Stimulated activated CD8-positive, alpha-beta memory T cell treated with anti-CD3 and anti-CD28 coated beads, Interleukin-7, amount 100 ng/mL, for 4 hours (primary cell): Measurements from ENCODE around the gene TRPV3.

Source experiments
- DNase-seq, 2 donors: peaks; one replicate each; pipeline ENCODE4 v3.0.0-alpha.2; 2020; ENCODE audit warnings: low read depth in 2 of 2

The TRPV3 gene

GRCh38 chr17:3546521-3546920, 11.1 kb downstream of the TRPV3 start:
- DNase-seq: no peak

DNA sequence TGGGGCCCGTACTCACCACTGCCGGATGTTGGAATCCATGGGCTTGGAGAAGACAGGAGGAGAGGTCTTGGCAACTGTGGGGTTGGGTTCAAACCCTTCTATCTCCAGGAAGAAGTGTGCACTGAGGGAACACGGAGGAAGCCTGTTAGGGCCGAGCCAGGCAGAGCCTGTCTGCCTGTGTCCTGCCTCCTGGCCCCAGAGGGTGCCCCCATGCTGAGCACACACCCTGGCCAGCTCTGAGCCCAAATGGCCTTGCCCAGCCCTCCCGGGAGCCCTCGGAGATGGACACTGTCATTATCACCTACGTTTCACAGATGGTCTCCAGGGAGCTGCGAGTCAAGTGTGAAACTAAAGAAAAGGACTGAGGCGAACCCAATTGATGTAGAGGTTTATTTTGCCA, 12.5 kb downstream of the TRPV3 start:
- DNase-seq: no peak

DNA sequence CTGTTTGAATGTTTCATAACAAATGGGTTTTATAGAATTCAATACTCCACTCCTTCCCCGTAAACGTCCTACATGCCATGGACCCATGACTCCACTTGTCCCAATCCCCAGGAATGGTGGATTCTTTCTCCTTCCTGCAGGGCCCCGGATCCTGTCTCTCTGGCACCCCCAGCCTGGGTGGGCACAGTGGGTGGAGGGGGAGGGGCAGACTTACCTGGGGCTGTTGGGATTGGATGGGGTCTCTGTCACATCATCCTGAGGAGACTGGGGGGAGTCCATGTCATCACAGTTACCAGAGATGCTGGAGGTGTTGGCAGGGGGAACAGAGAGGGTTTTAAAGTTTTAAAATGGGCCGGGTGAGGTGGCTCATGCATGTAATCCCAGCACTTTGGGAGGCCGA, 13.2 kb downstream of the TRPV3 start:
- no peak for DNase-seq

DNA sequence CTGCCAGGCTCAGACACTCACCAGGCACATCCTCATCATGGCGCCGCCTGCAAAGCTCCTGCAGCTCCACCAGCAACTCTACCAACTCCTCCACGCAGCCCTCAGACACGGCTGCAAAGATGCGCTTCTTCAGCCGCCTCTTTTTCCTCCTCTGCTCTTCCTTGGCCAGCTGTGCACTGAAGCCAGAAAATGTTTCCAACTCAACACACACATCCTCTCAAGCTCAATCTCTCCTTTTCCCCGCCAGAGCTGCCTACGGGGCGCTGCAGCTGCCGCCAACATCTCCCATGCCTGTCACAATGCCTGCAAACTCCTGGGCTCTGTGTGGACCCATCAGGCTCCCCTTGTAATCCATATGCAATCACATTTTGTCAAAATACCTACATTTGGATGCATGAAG, 14.2 kb downstream of the TRPV3 start:
- DNase-seq: no peak

DNA sequence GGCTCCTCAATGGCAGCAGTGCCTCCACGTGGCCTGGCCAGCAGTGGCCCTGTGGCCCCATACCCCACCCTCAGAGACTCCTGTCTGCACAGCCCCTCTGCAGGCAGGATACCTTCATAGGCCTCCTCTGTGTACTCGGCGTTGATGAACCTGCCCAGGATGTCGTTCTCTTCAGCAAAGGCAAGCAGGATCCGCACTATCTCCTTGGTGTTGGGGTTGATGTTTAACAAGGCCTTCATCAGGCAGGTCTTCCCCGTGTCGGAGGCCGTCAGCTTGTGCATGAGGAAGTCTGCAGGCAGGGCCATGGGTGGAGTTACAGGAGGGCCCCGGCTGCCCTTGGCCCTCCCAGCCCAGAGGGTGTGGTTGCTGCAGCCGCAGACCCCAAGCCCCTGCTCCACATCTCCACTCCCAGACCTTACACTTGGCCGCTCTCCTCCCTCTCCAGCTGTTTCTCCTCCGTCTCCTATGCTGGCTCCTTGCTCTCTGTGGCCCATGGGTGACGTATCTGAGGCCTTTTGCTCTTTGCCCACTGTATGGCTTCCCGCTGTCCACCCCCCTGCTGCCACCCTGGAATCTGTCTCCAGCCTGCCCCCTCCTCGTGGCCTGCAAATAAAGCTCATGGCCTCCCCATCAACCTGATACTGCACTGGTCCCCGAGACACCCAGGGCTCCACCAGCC, 15.1 kb downstream of the TRPV3 start:
- no peak for DNase-seq

- no peak for DNase-seq
These were observed 17.6 kb downstream of the TRPV3 start for GRCh38 chr17:3539881-3540540.

- DNase-seq: no peak
These were observed 20.9 kb downstream of the TRPV3 start for GRCh38 chr17:3536716-3537115.

DNA sequence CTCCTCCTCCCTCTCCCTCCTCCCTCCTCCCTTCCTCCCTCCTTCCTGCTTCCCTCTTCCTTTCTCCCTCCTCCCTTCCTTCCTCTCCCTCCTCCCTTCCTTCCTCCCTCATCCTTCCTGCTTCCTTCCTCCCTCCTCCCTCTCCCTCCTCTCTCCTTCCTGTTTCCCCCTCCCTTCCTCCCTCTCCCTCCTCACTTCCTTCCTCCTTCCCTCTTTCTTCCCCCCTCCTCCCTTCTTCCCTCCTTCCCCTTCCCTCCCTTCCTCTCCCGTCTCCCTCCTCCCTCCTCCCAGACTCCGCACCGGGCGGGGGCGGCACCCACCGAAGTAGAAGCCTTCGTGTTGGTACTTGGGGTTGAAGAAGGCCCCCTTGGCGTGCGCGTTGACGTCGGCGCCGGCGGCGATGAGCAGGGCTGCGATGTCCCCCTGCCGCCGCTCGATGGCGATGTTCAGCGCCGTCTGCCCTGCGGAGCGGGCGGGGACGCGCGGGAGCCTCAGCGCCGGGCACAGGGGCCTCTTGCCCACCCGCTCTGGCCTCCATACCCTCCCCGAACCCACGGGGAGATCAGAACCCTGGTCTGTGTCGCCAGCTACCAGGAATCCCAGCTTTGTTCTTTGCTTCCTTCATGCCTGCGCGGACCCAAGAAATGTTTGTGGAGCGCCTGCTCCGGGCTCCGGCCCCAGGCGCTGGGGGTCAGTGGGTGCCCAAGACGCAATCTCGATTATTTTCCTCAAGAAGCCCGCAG, 22.2 kb downstream of the TRPV3 start:
- peak; percentile 18 to 30 for DNase-seq

DNA sequence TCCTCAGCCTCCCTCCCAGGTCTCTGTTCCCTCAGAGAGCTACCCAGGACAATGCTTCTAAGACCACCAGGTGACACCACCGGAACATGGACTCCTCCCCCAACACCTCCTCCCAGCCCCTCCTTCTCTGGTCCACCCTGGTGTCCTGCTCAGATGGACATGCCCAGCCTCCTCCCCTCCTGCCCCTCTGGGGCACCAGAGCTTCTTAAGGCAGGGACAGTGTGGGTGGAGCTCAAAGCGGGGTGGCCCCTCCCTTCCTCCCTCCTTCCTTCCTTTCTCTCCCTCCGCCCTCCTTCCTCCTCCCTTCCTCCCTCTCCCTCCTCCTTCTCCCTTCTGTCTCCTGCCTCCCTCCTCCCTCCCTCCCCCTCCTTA, 22.7 kb downstream of the TRPV3 start:
- DNase-seq: no peak

DNA sequence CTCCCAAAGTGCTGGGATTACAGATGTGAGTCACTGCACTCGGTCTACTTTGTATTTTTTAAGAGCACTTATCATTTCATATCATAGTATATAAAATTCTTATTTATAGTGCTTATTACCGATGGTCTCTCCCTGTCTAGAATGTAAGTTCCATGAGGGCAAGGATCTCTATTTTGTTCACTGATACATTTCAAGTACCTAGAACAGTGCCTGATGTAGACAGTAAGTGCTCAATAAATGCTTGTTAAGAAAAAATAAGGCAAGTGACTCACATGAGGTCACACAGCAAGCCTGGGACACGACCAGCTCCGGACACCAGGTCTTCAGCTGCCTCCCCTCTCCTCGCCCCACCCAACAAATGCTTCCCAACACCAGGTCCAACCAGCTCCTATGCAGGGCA, 23.9 kb downstream of the TRPV3 start:
- no peak for DNase-seq

DNA sequence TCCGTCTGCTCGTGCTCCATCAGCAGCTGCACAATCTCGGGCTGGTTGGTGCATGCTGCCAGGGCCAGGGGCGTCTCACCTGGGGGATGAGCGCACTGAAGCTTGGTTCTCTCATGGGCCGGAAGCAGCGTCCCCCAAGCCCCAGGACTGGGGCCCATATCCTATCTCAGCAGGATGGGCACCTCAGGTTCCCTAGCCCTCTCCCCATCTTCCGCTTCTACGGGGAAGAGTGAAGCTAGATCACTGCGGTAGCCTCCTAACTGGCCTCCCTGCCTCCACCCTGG, 24.8 kb downstream of the TRPV3 start:
- DNase-seq: no peak

DNA sequence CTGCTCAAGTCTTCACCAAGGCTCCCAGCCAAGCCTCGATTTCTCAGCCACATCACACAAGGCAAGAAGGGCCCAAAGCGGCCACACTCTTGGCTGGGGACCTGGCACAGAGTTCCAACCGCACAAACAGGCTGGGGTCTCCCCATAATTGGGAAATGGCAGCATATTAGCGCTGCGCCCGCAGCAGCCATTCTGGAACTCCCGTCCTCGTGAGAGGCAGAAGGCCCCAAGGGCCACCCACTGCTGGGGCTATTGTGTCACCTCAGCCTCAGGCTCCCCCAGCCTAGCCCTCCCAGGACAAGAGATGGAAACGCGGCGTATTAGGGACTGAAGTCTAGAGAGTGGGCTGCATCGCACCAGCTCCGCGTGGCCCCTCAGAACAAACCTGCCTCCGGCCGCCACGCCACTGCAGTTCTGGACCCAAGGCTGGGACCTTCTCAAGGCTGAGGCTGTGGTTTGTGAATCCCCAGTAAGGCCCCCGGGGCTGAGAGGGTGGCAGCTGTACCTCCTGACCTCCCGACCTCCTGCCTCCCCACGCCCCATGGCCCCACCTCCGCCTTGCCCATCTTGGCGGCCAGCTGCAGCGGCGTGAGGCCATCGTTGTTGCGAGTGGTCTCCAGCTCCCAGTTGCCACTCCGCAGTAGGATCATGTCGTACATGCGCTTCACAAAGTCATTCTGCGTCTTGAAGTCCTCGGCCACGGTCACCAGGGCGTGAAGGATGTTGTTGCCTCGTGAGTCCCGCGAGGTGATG, 25.3 kb downstream of the TRPV3 start:
- DNase-seq: no peak

- no peak for DNase-seq
These were observed 26.1 kb downstream of the TRPV3 start for GRCh38 chr17:3531266-3532101.

- no peak for DNase-seq
These were observed 27.5 kb downstream of the TRPV3 start for GRCh38 chr17:3529817-3530741.

- DNase-seq: no peak
These were observed 28.6 kb downstream of the TRPV3 start for GRCh38 chr17:3528880-3529511.

DNA sequence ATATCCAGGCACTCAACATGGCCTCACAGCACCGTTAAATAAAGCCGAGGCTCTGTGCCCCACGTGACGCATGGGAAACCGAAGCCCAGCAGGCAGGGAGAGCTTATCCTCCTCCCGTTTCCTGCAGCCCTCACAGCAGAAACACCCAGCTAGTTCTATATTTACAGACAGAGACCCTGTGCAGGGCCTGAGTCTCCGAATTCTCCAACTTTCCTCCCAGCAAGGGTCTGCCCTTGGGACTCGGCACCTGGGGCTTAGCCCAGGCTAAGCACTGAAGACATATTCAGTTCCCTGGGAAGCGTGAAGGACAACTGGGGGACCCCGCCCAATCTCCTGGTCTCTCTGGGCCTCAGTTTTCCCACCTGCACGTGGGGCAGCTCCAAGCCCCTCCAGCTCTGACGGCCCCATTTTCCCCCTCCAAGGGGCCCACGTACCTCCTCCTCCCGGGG, 29.2 kb downstream of the TRPV3 start:
- DNase-seq: no peak

DNA sequence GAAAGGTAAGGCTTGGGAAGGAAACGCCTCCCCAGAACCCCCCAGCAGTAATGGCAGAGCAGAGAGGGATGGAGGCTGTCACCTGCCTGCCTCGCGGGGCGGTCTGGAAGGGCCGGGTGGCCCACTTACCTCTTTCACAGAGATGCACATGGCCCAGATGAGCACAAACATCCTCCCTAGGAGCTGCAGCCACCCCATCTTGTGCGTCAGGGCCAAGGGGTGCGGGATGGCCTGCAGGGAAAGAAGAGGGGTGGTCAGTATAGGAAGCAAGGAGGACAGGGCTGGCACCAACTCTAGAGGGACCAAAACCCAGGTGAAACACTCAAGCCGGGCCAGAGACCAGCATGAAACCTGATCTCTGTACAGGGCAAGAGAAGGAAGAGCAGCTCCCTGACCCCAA, 29.7 kb downstream of the TRPV3 start:
- no peak for DNase-seq

- DNase-seq: no peak
These were observed 30.1 kb downstream of the TRPV3 start for GRCh38 chr17:3527468-3527867.

DNA sequence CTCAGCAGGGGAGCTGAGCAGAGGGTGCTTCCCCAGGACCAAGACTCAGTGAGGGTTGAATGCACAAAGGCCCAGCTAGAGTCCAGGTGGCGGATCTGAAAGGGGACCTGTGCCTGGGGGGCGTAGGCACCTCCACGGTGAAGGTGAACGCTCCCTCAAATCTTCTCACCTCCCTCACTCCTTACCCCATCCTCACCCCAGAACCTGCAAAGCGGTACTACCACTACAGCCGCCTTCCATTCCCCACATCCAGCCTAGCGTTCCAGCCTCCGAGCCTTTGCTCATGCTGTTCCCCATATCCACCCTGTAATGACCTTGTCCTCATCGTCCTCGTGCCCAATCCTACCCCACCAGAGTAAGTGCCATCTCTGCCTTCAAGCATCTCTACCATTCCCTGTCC, 30.6 kb downstream of the TRPV3 start:
- DNase-seq: no peak

DNA sequence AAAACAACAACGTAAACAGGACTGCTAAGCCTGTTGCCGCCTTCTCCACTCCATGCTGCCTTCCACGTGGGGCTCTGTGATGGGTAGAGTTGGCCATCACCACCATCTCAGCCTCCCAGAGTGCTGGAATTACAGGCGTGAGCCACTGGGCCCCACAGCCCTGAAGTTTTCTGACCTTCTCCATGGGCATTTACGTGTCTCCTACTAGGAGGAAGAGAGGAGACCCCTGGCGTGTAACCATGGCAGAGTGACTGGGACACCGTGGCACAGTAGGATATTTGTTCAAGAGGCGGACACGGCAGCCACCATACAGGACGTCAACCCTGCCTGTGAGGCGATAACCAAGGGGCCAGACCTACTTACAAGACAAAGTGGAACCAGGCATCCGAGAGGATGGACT, 31.1 kb downstream of the TRPV3 start:
- no peak for DNase-seq
